ENCODE measurements around the gene EXT2.
A peak's percentile ranks its signal among the peaks of the same experiment; 100 is the strongest.

The EXT2 gene

GRCh38 chr11:44172966-44173365 is 77.5 kb downstream of the EXT2 start:
- DNase-seq = no peak

- no peak for DNase-seq
Observed at GRCh38 chr11:44174842-44175241, 79.4 kb downstream of the EXT2 start.

GRCh38 chr11:44176546-44177213 is 81.2 kb downstream of the EXT2 start:
- DNase-seq = no peak

GRCh38 chr11:44177905-44178304 is 82.4 kb downstream of the EXT2 start:
- DNase-seq = no peak

GRCh38 chr11:44178381-44178780 is 82.9 kb downstream of the EXT2 start:
- DNase-seq = no peak

- no peak for DNase-seq
Observed at GRCh38 chr11:44179173-44179572, 83.7 kb downstream of the EXT2 start.

- no peak for DNase-seq
Observed at GRCh38 chr11:44180107-44180506, 84.6 kb downstream of the EXT2 start.

GRCh38 chr11:44185522-44185921 is 90.0 kb downstream of the EXT2 start:
- no peak for DNase-seq

- DNase-seq = no peak
Observed at GRCh38 chr11:44186321-44186930, 90.9 kb downstream of the EXT2 start.

GRCh38 chr11:44188643-44189042 is 93.2 kb downstream of the EXT2 start:
- DNase-seq = no peak

- DNase-seq = no peak
Observed at GRCh38 chr11:44189986-44190882, 94.8 kb downstream of the EXT2 start.

GRCh38 chr11:44190883-44191230 is 95.4 kb downstream of the EXT2 start:
- no peak for DNase-seq

GRCh38 chr11:44191322-44192016 is 96.0 kb downstream of the EXT2 start:
- peak; percentile 2 for DNase-seq

- no peak for DNase-seq
Observed at GRCh38 chr11:44192017-44192385, 96.5 kb downstream of the EXT2 start.

- no peak for DNase-seq
Observed at GRCh38 chr11:44192462-44193100, 97.1 kb downstream of the EXT2 start.

GRCh38 chr11:44193856-44194255 is 98.4 kb downstream of the EXT2 start:
- no peak for DNase-seq

- no peak for DNase-seq
Observed at GRCh38 chr11:44198146-44198724, 102.8 kb downstream of the EXT2 start.

GRCh38 chr11:44199298-44199697 is 103.8 kb downstream of the EXT2 start:
- no peak for DNase-seq

- no peak for DNase-seq
Observed at GRCh38 chr11:44199816-44200215, 104.3 kb downstream of the EXT2 start.

- DNase-seq = no peak
Observed at GRCh38 chr11:44203270-44204043, 108.0 kb downstream of the EXT2 start.

- no peak for DNase-seq
Observed at GRCh38 chr11:44205352-44205751, 109.9 kb downstream of the EXT2 start.

GRCh38 chr11:44205836-44206235 is 110.4 kb downstream of the EXT2 start:
- no peak for DNase-seq

Data from NCI-H774 (cell line).